Retinal pigment epithelial cell (primary cell): ENCODE results near the gene ESRRA.

Experiments used
- DNase-seq: peaks from one replicate; pipeline ENCODE4 v3.0.0-alpha.2; 2010; ENCODE audit warnings: low read depth
- H3K4me3 ChIP-seq: 2 replicates; pipeline ENCODE4 v1.5.1; 2011; ENCODE audit warnings: mild to moderate bottlenecking, low read length, control low read depth, moderate library complexity
- TF ChIP-seq, protein P1 (sequence below): conservative IDR thresholded peaks from 2 replicates; pipeline ENCODE4 v1.5.1; 2011; ENCODE audit warnings: low read depth, low read length, control low read depth, inconsistent platforms

The ESRRA gene

DNA sequence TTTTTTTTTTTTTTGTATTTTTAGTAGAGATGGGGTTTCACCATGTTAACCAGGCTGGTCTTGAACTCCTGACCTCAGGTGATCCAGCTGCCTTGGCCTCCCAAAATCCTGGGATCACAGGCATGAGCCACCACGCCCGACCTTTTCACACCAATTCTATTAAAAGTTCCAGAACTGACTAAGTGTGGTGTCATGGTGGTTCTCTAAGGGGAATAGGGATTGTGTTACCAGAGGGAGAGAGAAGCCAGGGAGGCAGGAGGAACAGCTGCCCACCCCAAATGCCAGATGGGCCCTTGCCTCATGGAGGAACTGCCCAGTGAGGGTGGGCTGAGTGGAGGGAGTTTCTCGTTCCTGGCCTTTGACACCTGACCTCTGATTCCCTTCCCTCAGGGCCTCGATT lies 59.6 kb downstream of the ESRRA start:
- DNase-seq: no peak
- TF ChIP-seq, protein P1, sequence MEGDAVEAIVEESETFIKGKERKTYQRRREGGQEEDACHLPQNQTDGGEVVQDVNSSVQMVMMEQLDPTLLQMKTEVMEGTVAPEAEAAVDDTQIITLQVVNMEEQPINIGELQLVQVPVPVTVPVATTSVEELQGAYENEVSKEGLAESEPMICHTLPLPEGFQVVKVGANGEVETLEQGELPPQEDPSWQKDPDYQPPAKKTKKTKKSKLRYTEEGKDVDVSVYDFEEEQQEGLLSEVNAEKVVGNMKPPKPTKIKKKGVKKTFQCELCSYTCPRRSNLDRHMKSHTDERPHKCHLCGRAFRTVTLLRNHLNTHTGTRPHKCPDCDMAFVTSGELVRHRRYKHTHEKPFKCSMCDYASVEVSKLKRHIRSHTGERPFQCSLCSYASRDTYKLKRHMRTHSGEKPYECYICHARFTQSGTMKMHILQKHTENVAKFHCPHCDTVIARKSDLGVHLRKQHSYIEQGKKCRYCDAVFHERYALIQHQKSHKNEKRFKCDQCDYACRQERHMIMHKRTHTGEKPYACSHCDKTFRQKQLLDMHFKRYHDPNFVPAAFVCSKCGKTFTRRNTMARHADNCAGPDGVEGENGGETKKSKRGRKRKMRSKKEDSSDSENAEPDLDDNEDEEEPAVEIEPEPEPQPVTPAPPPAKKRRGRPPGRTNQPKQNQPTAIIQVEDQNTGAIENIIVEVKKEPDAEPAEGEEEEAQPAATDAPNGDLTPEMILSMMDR: no peak
- no peak overlapping the region for H3K4me3 ChIP-seq
